OCI-M1 (cell line): Measurements from ENCODE around the gene OR10S1.
"Not testable (repeated sequence)": the region's sequence is repeated elsewhere in the genome, so short reads cannot be mapped to it uniquely, and the experiment has no call there.

Experiments
- DNase-seq: peaks from one replicate; lab custom pipeline; 2025; lab: John Stamatoyannopoulos, UW

Gene OR10S1, protein sequence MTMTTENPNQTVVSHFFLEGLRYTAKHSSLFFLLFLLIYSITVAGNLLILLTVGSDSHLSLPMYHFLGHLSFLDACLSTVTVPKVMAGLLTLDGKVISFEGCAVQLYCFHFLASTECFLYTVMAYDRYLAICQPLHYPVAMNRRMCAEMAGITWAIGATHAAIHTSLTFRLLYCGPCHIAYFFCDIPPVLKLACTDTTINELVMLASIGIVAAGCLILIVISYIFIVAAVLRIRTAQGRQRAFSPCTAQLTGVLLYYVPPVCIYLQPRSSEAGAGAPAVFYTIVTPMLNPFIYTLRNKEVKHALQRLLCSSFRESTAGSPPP

DNA sequence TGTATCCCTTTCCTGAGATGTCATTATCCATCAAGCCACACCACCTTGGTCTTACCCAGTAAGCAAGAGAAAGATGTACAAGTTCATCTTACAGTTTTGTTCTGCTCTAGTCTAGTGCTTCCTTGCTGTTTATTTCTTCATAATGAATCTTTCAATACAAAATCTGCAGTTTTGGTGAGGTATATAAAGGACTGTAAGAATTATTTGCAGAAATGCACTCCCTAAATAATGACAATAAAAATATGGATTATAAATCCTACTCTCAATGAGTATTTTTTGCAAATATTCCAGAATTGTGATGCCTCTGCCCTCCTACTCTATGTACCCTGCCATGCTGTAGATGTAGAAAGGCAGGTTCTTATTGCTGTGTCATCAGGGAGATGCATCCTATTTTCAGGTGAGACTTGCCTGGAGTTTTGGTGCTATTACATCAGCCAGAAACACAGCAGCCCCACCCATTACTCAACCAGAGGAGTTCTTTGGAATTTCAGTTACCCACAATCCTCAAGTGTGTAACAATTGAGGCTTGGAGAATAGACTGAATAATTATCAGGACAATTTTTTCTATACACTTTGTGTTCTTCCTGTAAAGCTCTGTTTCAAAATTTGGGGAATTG is at the start of gene OR10S1:
Gene OR10S1 (minus strand): TSS at position 51 of the 617 bp plus-strand sequence. CDS start 117 bp downstream, outside the sequence.
- DNase-seq, result no peak

DNA sequence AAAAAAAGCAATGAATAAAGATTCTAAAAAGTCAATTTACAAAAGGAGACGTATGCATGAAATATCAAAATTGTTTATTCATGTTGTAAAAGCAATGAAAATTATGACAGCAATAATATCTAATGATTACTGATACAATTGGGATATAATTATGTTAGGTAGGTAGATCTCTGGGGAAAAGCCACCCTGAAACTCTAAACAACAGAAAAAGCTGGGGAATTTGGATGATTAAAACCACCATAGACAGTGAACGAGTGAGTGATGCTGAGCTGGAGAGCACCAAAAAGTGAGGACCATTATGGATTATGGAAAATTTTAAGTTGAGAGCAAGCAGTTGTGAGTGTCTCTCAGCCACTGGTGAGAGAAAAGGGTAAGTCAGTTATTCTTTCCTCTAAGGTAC is 48.9 kb upstream of the OR10S1 start, which contains the start of gene OR10G8:
Gene OR10G8 (plus strand): TSS at position 301 of the 400 bp plus-strand sequence. CDS start 2,825 bp downstream, outside the sequence.
- DNase-seq, result no peak

DNA sequence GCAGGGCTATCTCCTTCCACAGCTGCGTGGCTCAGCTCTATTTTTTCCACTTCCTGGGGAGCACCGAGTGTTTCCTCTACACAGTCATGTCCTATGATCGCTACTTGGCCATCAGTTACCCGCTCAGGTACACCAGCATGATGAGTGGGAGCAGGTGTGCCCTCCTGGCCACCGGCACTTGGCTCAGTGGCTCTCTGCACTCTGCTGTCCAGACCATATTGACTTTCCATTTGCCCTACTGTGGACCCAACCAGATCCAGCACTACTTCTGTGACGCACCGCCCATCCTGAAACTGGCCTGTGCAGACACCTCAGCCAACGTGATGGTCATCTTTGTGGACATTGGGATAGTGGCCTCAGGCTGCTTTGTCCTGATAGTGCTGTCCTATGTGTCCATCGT is 38.3 kb upstream of the OR10S1 start:
- not testable (repeated sequence) for DNase-seq

DNA sequence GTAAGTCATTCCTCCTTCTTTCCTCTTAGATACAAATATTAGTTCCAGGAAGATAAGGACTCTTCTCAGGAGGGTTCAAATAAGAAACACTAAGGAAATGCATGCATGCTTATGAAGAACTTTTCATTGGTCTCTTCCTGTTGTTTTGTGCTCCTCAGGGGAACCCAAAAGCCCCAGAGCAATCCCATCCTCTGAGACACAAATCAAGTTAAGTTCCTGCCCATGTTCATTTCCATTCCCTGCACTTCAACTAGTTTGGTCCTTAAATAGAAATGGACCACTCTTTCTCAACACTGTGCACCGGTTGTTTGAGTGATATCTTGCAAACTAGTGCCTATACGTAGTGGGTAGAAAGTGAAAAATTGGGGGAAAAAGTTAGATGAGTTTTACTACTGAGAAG is 35.1 kb upstream of the OR10S1 start, which contains the start of gene OR10G4:
Gene OR10G4 (plus strand): TSS at position 301 of the 400 bp plus-strand sequence. CDS start 2,578 bp downstream, outside the sequence.
- no peak for DNase-seq

DNA sequence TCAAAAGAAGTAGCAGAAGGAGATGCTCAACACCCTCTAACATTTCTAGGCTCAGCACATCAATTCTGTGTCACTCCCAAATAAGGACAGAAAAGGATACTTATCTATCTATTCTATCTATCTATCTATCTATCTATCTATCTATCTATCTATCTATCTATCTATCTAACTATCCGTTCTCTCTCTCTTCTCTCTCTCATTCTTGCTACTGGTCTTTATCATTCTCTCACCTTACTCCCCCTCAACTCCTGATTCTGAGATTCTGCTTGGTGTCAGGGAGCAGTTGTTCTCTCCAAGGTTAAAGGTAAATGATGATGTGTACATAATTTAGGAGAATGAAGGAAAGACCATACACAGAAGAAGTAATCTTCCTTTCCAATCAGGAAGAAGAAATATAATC is 17.5 kb upstream of the OR10S1 start, which contains the start of gene OR10G6:
Gene OR10G6 (minus strand): TSS at position 43 of the 400 bp plus-strand sequence. CDS start 0 bp downstream, at position 43.
- no peak for DNase-seq

DNA sequence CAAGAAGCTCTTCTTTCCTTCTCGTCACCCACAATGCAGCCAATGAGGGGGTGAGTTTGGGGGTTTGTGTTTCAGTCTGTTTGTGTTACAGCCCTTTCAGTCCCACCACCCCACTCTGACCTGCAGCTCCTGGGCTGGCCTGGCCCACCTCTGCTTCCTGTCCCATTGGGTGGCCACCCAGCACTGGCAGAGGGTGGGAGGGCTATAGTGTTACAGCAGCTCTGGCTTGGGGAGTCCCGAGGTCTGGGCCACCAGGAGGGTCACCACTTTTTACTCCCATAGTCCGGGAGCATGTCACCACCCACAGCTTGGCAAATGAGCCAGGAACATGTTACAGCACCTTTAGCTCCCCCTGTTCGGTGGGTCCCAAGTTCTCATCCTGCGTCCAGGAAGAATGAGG is 1.7 kb upstream of the OR10S1 start:
- DNase-seq, result no peak

DNA sequence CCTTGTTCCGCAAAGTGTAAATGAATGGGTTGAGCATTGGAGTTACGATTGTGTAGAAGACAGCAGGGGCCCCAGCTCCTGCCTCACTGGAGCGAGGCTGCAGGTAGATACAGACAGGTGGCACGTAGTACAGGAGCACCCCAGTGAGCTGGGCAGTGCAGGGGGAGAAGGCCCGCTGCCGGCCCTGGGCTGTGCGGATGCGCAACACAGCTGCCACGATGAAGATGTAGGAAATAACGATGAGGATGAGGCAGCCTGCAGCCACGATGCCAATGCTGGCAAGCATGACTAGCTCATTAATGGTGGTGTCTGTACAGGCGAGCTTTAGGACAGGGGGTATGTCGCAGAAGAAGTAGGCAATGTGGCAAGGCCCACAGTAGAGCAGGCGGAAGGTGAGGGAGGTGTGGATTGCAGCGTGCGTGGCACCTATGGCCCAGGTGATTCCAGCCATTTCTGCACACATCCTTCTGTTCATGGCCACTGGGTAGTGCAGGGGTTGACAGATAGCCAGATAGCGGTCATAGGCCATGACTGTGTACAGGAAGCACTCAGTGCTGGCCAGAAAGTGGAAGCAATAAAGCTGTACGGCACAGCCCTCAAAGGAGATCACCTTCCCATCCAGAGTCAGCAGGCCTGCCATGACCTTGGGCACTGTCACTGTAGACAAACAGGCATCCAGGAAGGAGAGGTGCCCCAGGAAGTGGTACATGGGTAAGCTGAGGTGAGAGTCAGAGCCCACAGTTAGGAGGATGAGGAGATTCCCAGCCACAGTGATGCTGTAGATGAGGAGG is 616 bp downstream of the OR10S1 start:
- DNase-seq, result no peak

DNA sequence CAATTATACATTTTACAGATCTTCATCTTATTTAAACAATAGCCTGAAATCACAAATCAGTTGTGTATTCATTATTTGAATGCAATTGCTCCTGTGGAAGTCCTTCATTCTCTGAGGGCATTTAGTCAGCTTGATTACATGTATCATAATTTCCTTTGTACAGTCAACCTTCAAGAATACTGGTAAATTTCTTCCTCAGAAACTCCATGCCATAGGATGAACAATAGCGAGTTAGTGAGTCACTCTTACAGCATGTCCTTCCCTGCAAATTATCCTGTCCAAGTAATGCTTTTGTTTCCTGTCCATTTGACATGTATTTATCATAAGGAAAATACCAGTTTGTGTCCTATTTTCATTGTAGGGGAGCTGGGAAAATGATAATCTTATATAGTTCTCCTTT is 3.8 kb downstream of the OR10S1 start:
- DNase-seq, result no peak

DNA sequence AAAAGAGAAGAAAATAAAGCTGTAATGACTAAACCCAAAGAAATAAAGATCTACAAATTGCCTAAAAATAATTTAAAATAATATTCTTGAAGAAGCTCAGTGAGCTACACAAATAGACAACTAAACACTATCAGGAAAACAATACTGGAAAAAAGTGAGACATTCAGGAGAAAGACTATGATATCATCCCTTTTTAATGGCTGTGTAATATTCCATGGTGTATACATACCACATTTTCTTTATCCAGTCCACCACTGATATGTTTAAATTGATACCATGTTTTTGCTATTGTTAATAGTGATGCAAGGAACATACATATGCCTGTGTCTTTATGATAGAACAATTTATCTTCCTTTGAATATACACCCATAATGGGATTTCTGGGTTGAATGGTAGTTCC is 20.8 kb downstream of the OR10S1 start:
- DNase-seq, result no peak

DNA sequence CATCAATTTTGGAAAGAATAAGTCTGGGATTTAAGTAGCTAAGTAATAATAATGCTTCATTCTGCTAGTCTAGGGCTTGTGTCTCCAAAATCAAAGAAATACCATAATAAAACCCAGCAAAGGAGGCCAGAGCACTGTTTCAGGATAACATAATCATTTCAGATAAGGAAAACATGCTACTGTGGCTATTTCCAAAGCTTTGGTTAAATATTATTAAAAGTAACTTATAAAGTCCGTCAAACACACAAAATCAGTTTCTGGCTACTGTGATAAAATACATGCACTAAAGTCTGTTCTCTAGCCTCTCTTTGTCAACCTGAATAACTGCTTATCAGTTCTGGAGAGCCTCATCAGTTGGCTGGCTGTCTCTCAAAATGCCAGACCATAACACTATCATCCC is 32.4 kb downstream of the OR10S1 start:
- no peak for DNase-seq

DNA sequence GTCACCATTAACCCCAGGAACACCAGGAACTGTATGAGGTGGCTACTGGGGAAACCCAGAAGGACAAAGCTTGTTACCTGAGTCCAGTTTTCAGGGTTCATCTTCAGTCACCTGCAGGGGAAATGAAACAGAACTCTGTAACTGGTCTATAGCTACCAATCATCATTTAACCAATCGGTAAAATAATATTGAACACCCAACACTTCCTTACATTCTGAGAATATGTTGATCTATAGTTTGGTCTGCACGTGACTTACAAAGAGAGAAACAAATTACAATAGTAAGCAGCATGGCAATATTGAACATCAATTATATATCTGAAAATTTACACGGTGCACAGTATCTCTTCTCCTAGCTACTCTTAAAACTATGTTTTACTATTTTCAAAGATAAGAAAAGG is 33.8 kb downstream of the OR10S1 start, which contains the start of gene OR6T1:
Gene OR6T1 (minus strand): TSS at position 101 of the 400 bp plus-strand sequence. CDS start 0 bp downstream, at position 101.
- DNase-seq, result no peak

DNA sequence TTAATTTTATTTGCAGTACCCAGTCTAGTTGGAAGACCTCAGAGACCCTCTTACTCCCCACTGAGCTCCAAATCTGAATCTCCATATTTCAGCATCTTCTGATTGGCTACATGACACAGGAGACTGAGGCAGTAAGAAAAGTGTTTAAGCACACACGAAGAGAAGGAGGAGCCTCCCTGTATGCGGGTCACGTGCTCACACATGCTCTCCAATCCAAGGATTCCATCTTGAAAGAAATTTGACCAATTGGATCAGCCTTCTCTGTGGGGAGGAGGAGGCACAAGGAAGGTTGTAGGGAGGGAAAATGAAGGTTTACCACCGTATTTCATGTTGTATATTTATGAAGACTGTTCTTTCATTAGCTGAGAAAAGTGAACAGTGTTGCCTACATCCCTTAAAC is 35.2 kb downstream of the OR10S1 start:
- DNase-seq, result no peak

DNA sequence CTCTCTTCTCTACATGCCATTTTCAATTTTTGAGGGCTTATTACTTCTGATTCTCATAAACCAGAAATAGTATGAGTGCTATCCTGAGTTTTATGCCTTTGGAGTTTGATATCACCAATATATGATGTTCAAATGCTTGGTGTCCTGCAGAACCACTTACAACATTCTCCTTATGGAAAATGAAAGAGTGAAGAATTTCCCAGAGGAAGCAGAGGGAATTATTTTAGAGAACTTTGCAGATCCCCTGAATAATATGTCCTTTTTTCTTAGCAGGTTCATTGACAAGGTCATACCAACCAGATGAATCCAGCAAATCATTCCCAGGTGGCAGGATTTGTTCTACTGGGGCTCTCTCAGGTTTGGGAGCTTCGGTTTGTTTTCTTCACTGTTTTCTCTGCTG is 38.3 kb downstream of the OR10S1 start, which contains the start of gene OR4D5:
Gene OR4D5 (plus strand): TSS at position 301 of the 400 bp plus-strand sequence. CDS start 0 bp downstream, at position 301.
- DNase-seq, result no peak
